GM12872 (cell line): ENCODE results near the gene INPP4B.

ENCODE experiments used
- CTCF ChIP-seq: IDR thresholded peaks from 3 replicates; pipeline ENCODE4 v1.5.1; 2011; ENCODE audit warnings: low read depth, mild to moderate bottlenecking, low read length, moderate library complexity; ENCODE audit not compliant: insufficient read depth

The INPP4B gene

GRCh38 chr4:142645475-142646108 is 200.5 kb downstream of the INPP4B start:
- TF ChIP-seq CTCF, result no peak

GRCh38 chr4:142637614-142638013 is 208.5 kb downstream of the INPP4B start:
- TF ChIP-seq CTCF, result no peak

GRCh38 chr4:142631836-142632235 is 214.3 kb downstream of the INPP4B start:
- no peak for TF ChIP-seq CTCF

GRCh38 chr4:142615324-142615665 is 230.8 kb downstream of the INPP4B start:
- TF ChIP-seq CTCF, result no peak

GRCh38 chr4:142614621-142615323 is 231.3 kb downstream of the INPP4B start:
- no peak for TF ChIP-seq CTCF

- TF ChIP-seq CTCF, result no peak
Measured at GRCh38 chr4:142607976-142608375, 238.1 kb downstream of the INPP4B start.

- no peak for TF ChIP-seq CTCF
Measured at GRCh38 chr4:142600952-142601351, 245.1 kb downstream of the INPP4B start.

GRCh38 chr4:142598132-142598531 is 248.0 kb downstream of the INPP4B start:
- TF ChIP-seq CTCF, result no peak
